ENCODE data around the gene RAET1G.

Gene RAET1G

DNA sequence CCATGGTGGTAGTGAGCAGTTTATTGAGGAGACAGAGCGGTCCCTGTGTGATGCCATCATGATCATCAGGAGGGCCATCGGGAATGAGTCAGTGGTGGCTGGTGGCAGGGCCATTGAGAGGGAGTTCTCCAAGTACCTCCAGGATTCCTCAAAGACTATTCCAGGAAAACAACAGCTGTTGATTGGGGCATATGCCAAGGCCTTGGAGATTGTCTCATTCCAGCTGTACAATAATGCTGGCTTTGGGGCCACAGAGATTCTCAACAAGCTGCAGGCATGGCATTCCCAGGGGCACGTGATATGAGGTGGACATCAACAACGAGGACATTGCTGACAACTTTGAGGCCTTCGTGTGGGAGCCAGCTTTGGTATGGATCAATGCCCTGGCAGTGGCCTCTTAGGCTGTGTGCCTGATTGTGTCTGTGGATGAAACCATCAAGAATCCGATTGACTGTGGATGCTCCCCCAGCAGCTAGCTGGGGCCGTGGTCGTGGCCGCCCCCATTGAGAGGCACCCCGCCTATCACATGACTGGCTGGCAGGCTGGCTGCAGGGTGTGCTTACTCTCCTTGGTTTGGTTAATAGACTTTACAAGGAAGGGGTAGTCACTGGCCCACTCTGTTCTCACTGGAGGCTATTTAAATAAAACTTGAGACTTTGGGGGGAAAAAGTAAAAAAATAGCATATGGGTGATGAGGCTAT, 41.7 kb downstream of the RAET1G start:
- Mint-ChIP-seq H3K27ac (no peak overlapping the region), H3K27me3 (ENCODE audit: low read depth, poor library complexity) (peaks cover 61% of the 10 kb centered on the region), H3K4me1 (no peaks in the 10 kb centered on the region), H3K4me3 (no peak overlapping the region), H3K9me3 (no peaks in the 10 kb centered on the region), H3K36me3 (ENCODE audit: low read depth) (no peaks in the 10 kb centered on the region)
- TF ChIP-seq, protein P1, sequence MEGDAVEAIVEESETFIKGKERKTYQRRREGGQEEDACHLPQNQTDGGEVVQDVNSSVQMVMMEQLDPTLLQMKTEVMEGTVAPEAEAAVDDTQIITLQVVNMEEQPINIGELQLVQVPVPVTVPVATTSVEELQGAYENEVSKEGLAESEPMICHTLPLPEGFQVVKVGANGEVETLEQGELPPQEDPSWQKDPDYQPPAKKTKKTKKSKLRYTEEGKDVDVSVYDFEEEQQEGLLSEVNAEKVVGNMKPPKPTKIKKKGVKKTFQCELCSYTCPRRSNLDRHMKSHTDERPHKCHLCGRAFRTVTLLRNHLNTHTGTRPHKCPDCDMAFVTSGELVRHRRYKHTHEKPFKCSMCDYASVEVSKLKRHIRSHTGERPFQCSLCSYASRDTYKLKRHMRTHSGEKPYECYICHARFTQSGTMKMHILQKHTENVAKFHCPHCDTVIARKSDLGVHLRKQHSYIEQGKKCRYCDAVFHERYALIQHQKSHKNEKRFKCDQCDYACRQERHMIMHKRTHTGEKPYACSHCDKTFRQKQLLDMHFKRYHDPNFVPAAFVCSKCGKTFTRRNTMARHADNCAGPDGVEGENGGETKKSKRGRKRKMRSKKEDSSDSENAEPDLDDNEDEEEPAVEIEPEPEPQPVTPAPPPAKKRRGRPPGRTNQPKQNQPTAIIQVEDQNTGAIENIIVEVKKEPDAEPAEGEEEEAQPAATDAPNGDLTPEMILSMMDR (IDR thresholded peaks at IDR 0.05), result no peak
- DNase-seq, result no peak

DNA sequence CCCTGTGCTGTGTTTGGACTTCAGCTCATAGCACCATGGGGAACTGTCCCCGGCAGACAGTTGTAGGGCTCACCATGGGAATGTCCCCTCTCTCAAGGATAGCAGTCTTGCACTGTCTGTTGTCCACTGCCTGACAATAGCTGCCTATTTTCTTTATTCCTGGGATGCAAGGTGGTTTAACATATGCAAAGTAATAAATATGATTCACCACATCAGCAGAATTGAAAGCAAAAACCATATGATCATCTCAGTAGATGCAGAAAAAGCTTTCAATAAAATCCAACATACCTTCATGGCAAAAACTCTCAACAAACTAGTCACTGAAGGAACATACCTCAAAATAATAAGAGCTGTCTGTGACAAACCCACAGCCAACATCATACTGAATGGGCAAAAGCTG, 45.3 kb downstream of the RAET1G start:
- Mint-ChIP-seq H3K27ac (no peak overlapping the region), H3K4me1 (no peaks in the 10 kb centered on the region), H3K27me3 (ENCODE audit: low read depth, poor library complexity) (peaks cover 40% of the 10 kb centered on the region), H3K36me3 (ENCODE audit: low read depth) (no peaks in the 10 kb centered on the region), H3K4me3 (no peak overlapping the region), H3K9me3 (peaks cover 16% of the 10 kb centered on the region)
- DNase-seq, result no peak
- TF ChIP-seq, protein P1 (IDR thresholded peaks at IDR 0.05), result no peak

DNA sequence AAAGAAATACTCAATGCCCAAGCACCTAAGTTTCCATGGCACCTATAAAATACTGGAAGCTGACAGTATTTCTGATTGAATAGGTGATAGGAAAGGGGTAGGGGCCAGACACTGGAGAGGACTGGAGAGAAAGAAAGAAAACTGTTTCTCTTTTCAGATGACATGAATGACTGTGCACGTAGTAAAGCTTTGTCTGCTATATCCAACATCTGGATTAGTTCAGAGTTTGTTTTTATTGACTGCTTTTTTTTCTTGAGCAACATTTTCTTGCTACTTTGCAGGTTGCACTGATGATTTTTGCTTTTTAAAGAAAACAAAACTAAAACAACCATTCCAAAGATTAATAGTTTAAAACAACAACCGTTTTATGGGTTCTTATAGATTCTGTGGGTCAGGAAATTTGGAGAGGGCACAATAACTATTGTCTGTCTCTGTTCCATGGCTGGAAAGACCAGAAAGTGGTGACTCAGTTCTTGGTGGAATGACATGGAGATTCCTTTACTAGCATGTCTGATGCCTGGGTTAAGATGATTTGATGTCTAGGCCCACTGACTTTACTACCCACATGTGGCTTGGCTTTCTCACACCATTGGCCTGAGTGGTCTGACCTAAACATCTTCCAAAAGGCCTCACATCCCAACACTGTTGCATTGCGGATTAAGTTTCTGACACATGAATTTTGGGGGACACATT, 46.5 kb downstream of the RAET1G start:
- peaks cover 35% of the 10 kb centered on the region for H3K27me3 Mint-ChIP-seq (ENCODE audit: low read depth, poor library complexity)
- no peaks in the 10 kb centered on the region for H3K36me3 Mint-ChIP-seq (ENCODE audit: low read depth)
- no peak for DNase-seq
- TF ChIP-seq, protein P1 (IDR thresholded peaks at IDR 0.05), result no peak
- H3K27ac Mint-ChIP-seq, result no peak overlapping the region
- H3K9me3 Mint-ChIP-seq, result peaks cover 28% of the 10 kb centered on the region
- H3K4me3 Mint-ChIP-seq, result no peak overlapping the region
- no peaks in the 10 kb centered on the region for H3K4me1 Mint-ChIP-seq

DNA sequence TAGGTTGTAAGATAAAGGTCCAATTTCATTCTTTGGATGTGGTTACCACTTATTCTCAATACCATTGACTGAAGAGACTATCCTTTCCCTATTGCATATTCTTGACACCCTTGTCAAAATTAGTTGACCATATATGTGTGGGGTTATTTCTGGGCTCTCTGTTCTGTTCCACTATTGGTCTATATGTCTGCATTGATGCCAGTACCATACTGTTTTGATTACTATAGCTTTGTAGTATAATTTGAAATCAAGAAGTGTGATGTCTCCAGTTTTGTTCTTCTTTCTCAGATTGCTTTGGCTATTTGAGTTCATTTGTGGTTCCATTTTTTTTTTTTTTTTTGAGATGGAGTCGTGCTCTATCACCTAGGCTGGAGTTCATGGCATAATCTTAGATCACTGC, 50.7 kb downstream of the RAET1G start:
- Mint-ChIP-seq H3K36me3 (ENCODE audit: low read depth) (no peaks in the 10 kb centered on the region), H3K4me3 (no peak overlapping the region), H3K9me3 (peaks cover 30% of the 10 kb centered on the region), H3K27me3 (ENCODE audit: low read depth, poor library complexity) (peaks cover 16% of the 10 kb centered on the region), H3K27ac (no peak overlapping the region), H3K4me1 (no peaks in the 10 kb centered on the region)
- DNase-seq, result no peak
- TF ChIP-seq, protein P1 (IDR thresholded peaks at IDR 0.05), result no peak

GRCh38 chr6:149871182-149871581, 51.7 kb downstream of the RAET1G start:
- H3K9me3 Mint-ChIP-seq, result peaks cover 30% of the 10 kb centered on the region
- TF ChIP-seq, protein P1 (IDR thresholded peaks at IDR 0.05), result no peak
- no peak for DNase-seq
- H3K27ac Mint-ChIP-seq, result no peak overlapping the region
- H3K4me1 Mint-ChIP-seq, result no peaks in the 10 kb centered on the region
- peaks cover 24% of the 10 kb centered on the region for H3K27me3 Mint-ChIP-seq (ENCODE audit: low read depth, poor library complexity)
- H3K4me3 Mint-ChIP-seq, result no peak overlapping the region
- H3K36me3 Mint-ChIP-seq (ENCODE audit: low read depth), result no peaks in the 10 kb centered on the region

Measured in nephron progenitor cell (in vitro differentiated cells).